Fibroblast of skin of right quadriceps (primary cell): ENCODE data around the gene DNAJC27.
A peak's percentile ranks its signal among the peaks of the same experiment; 100 is the strongest.

ENCODE experiments used
- DNase-seq: peaks from one replicate; pipeline ENCODE4 v3.0.0-alpha.2; 2013

DNAJC27 gene

GRCh38 chr2:24924732-24925131 lies 47.0 kb downstream of the DNAJC27 start:
- DNase-seq: no peak

DNA sequence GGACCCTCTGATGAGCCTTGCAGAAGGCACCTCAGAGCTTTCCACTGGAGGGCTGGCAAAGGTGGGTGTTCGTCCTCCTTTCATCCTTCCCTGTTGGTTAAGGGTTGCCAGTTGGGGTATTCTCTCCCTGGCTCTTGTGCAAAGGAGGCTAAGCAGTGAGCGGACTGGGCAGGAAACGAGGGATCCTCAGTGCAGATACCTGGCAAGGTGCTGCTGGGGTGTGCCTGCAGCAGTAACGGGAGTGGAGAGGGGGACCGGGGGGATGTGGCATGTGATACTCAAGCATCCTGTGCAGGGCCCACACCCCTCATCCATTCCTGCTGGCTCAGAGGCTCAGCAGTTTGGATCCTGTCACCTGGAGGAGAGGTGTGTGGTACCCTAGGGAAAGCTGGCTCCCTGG lies 47.5 kb downstream of the DNAJC27 start:
- no peak for DNase-seq

DNA sequence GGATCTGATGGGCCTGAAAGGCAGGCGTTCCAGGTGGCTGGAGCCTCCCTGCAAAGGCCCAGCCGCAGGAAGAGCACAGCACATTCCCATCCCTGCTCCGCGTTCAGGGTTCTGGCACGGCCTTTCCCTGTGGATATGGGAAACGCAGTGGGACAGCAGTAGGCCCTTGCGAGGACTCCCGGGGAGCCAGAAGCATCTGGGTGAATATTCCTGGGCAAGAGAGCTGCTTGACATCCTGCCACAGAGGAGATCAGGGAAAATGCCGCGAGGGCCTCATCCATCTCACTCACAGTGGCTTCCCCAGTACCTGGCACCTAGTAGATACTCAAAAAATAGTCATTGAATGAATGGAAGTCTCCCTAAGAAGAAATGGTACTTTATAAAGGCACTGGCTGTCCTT lies 48.6 kb downstream of the DNAJC27 start:
- DNase-seq: no peak

GRCh38 chr2:24922556-24922955 lies 49.2 kb downstream of the DNAJC27 start:
- DNase-seq: no peak

DNA sequence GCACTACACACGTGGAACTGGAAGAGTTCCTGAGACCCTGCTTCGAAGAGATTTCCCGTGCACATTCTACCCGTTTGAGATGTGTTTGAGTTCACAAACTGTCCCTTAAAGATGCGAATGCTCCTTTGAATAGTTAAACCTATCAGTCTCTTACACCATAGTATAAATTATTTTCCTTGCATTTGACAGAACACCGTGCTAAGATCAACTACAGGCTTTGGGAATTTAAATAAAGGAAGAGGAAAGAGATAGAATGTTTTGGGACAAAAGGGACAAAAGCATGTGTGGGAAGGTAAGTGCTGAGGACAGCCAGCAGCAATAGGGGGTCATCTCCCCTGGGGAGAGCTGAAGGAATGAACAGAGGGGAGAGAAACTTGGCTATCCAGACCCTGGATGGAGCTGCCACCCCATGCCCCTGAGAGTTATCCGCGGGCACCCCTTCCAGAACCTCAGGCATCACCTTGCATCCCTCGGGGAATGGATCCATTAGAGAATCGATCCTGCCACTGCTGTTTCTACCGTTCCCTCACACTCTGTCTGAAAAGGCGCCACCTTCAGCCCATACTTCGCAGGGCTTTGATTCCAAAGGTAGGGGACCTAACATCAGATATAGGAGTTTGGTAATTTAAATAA lies 50.8 kb downstream of the DNAJC27 start:
- no peak for DNase-seq

- DNase-seq: peak; percentile 34
Observed at GRCh38 chr2:24920098-24920808, 51.5 kb downstream of the DNAJC27 start, which contains the start of gene ADCY3. Gene ADCY3 (minus strand): TSS chr2:24920237. CDS start chr2:24918987, 1,250 bp downstream.

GRCh38 chr2:24919506-24920097 lies 52.2 kb downstream of the DNAJC27 start:
- DNase-seq: no peak

DNA sequence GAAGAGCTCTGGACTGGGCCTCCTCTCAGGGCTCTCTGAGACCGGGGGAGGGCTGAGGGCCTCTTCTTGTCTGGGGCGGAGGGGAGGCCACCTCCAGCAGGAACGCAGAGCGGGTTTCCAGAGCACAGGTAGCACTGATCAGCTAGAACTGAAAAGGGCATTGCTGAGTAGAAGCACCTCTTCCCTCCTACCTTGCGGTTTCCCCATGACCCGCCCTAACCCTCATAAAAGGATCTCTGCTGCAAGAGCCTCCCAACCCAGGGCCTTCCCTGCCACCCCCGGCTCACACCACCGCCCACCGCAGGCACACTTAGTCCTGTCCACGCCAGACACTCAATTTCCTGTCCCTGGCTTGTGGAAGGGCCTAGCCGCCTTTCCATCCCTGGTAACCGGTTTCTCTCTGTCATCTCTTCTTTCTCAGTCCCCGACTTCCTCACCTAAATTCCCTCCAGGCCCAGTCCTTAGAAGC lies 52.7 kb downstream of the DNAJC27 start:
- DNase-seq: no peak

DNA sequence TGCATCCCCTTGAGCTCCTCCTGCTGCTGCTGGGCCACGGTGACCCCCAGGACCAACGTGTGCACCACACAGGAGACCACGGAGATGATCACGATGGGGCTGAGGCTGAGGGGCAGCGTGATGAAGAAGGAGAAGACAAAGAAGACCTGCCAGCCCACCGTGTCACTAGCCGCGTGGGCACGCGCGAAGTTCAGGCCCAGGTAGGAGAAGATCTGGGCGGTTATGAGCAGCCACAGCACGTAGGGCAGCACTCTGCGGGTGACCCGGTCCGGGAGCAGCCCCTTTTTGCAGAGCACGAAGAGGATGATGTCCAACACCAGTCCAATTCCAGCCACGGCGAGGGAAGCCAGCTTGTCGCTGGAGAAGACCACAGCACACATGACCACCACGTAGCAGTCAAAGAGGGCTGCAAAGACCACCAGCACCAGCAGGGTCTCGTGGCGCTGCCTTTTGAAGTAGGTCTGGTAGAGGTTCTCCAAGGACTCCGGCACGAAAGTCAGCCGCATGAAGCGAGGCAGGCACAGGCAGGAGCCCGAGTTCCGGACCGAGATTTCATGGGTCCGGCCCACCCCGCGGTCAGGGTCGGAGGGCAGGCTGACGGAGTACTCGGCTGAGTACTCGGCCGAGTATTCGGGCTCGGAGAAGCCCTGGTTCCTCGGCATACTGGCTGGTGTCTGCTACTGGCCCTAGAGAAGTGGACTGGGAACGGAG lies 53.3 kb downstream of the DNAJC27 start:
- DNase-seq: no peak

DNA sequence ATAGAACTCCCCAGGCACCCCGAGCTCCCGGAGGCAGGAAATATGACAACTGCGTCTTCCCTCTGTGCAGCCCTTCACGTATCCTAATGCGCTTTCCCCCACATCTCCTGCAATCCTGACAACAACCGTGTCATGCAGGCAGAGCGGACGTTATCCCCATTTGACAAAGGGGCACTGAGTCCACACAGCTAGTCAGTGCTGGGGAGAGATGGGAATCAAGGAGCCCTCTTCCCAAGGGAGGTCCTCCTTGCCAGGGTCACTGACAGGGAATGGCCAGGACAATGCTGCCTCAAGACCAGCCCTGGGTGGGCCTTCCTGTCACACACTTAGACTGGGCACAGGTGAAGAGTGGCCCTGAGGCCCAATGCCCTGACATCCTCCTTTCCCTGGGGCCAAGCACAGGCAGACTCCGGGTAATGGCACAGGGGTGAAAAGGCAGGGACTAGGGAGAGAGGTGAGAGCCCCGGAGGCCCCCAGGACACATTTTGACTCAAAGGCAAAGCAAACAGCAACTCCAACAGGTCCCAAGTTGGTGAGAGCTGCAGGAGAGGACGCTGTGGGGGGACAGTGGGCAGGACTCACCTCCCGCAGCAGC lies 53.9 kb downstream of the DNAJC27 start:
- no peak for DNase-seq

DNA sequence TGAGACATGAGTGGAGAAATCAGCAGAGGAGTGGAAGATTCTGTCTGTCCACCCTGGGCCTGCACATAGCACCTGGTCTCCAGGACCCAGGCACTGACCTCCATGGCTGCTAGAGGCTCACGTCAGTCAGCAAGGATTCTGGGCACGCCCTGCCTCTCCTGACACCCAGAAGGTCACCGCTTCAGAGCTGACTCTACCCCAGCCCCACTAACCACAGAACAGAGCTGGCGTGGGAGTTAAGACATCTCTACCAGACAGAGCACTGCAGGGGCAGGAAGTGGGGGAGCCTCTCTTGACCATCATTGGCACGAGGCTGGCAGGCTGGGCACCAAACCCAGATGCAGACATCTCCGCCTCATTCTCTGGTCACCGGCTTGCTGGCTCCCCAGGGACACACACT lies 54.7 kb downstream of the DNAJC27 start:
- DNase-seq: no peak

GRCh38 chr2:24915796-24916195 lies 56.0 kb downstream of the DNAJC27 start:
- peak; percentile 40 for DNase-seq

DNA sequence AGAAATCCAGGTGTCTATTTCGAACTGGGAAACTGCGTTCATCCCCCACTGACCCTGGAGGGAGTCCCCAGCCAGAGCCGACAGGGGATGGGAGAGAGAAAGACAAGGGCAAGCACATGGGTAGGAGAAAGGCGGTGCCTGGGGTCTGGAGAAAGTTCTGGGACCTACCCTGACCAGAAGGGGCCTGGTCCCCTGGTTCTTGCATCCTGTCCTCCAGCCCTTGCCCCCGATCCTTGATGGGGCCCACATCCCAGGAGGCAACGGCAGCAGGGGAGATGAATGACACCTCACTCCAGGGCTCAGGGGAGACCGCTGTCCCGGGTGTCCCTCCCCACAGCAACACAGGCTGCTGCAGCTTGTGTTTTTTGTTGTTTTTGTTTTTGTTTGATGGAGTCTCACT lies 56.6 kb downstream of the DNAJC27 start:
- no peak for DNase-seq

DNA sequence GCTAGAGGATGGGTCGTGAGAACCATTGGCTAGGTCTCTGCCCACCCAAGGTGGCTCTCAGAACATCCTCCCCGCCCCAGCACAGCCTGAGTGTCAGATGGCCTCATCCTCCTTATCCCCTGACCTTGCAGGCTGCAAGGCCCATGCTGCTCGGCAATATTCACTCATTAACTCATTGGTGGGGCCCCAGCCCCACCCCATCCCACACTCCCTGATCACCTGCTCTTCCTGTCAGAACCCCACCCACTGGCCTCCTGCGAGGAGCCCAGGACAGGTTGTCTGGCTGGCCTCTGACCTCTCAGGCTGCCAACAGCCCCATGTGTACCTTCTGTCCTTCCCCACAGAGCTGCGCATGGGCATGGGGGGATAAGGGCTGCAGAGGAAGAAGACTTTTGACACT lies 57.0 kb downstream of the DNAJC27 start:
- DNase-seq: no peak

DNA sequence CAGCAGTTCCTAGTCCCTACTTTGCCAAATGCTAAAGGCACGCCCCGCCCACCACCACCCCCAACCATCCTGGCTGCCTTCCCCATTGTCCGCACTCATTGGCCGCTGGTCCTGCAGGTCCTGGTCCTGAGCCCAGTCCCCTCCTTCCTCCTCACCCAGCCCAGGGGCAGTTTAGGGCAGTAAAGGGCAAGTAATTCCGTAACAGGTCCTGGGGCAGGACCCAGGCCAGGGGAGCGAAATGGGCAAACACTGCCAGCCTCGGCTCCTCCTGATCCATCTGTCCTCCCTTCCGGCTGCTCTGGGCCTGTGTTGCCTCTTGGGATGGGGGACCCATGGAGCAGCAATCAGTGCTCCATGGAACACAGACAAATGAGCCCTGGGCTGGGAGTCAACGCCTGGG lies 57.8 kb downstream of the DNAJC27 start:
- no peak for DNase-seq

- DNase-seq: no peak
Observed at GRCh38 chr2:24912986-24913385, 58.8 kb downstream of the DNAJC27 start.

GRCh38 chr2:24912523-24912922 lies 59.2 kb downstream of the DNAJC27 start:
- DNase-seq: no peak

DNA sequence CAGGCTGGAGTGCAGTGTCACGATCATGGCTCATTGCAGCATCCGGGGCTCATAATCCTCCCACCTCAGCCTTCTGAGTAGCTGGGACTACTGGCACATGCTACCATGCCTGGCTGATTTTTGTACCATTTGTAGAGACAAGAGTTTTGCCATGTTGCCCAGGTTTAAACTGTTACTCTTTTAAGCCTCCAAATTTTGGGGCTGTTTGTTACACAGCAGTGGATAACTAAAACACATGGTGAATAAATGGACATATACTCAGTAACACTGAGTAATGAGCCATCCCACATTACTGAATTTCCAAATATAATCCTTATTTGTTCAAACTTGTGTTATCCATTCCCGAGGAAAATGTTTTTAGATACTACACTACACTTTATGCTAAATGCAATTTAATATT lies 61.5 kb downstream of the DNAJC27 start:
- no peak for DNase-seq

DNA sequence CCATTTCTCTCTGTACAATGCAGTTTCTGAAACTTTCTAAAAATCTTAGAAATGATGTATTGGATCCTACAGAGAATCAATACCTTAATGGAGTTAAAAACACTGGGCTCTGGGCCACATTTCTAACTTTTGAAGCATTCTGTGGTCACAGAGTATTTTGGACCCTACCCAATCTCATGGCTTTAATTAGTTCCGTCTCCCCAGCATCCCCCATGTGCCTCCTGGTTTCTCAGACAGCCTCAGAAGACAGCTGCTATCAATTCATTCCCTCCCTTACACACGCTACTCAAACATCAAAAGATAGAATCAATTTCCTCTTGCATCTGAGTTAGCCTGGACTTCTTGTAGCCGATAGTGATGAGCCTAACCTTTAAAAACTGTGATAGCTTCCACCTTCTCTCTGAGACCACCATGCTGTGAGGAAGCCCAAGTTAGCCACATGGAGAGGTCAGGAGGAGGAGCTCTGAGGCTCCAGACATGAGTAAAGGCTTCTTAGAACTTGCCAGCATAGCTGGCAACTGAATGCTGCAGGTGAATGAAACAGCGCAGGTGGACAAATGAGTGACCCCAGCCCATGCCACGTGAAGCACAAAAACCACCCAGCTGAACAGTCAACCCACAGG lies 62.1 kb downstream of the DNAJC27 start:
- DNase-seq: peak; percentile 93

- no peak for DNase-seq
Observed at GRCh38 chr2:24908461-24908901, 63.3 kb downstream of the DNAJC27 start.

- DNase-seq: peak; percentile 40
Observed at GRCh38 chr2:24907116-24907515, 64.6 kb downstream of the DNAJC27 start.

DNA sequence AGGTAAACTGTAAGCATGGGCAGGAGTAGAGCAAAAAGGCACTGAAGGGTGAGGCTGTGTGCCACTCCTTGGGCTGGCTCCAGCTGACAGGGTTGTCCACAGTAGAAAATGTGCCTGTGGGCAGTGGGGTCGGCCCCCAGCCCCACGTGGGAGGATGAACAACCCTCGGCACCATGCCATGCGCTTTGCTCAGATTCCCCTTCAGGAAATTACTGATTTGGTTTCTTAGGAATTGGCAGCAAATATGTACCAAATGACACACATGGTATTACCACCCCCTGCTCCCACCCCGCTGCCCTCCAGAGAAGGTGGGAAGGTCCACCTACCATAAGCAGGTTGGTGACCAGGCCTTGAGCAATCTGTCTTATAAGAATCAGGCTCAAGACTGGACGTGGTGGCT lies 65.3 kb downstream of the DNAJC27 start:
- DNase-seq: no peak
